VCaP (cell line): ENCODE data around the gene CD164L2.
A peak's percentile ranks its signal among the peaks of the same experiment; 100 is the strongest.

Experiments used
- H3K27ac ChIP-seq: fragments of 450-650 bp; 2 replicates; pipeline ENCODE4 v1.5.1; 2017
- TF ChIP-seq, protein P1 (sequence below): fragments of 450-650 bp; conservative IDR thresholded peaks from 2 replicates; pipeline ENCODE4 v1.5.1; 2017; ENCODE audit warnings: mild to moderate bottlenecking, moderate library complexity

Gene CD164L2

DNA sequence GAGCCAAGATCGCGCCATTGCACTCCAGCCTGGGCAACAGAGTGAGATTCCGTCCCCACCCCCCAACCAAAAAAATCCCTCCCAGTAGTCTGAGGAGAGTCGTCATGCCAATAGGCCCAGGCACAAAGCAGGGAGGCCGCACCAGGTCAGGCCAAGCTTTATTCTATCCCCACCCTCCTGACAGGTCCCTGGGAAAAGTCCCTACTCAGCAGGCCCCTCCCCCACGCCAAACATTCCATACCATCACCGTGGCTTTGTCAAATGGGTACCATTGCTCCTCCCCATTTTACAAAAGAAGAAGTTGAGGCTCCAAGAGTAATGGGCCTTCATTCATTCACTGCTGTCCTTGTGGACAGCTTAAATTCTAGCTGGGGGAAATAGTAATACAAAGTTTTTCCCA is 14.6 kb upstream of the CD164L2 start:
- TF ChIP-seq, protein P1, sequence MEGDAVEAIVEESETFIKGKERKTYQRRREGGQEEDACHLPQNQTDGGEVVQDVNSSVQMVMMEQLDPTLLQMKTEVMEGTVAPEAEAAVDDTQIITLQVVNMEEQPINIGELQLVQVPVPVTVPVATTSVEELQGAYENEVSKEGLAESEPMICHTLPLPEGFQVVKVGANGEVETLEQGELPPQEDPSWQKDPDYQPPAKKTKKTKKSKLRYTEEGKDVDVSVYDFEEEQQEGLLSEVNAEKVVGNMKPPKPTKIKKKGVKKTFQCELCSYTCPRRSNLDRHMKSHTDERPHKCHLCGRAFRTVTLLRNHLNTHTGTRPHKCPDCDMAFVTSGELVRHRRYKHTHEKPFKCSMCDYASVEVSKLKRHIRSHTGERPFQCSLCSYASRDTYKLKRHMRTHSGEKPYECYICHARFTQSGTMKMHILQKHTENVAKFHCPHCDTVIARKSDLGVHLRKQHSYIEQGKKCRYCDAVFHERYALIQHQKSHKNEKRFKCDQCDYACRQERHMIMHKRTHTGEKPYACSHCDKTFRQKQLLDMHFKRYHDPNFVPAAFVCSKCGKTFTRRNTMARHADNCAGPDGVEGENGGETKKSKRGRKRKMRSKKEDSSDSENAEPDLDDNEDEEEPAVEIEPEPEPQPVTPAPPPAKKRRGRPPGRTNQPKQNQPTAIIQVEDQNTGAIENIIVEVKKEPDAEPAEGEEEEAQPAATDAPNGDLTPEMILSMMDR, result no peak
- H3K27ac ChIP-seq, result no peak overlapping the region

DNA sequence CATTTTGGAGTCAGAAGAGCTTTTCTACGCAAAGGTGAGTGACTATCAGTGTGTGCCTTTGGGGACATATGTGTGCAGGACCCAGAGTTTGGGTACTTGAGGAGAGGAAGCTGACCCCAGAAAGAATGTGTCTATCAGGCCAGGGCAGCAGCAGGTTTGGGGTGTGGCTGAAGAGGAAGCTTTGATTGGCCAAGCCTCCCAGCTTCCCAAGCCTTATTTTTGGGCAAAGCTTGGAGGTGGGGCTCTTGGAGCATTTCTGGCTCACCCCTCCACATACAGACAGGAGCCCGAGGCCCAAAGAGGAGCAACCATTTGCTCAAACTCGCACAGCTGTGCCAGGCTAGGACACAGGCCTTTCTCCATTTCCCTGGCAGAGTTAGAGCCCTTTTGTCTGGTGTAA is 14.0 kb upstream of the CD164L2 start:
- TF ChIP-seq, protein P1, result no peak
- H3K27ac ChIP-seq, result no peak overlapping the region

DNA sequence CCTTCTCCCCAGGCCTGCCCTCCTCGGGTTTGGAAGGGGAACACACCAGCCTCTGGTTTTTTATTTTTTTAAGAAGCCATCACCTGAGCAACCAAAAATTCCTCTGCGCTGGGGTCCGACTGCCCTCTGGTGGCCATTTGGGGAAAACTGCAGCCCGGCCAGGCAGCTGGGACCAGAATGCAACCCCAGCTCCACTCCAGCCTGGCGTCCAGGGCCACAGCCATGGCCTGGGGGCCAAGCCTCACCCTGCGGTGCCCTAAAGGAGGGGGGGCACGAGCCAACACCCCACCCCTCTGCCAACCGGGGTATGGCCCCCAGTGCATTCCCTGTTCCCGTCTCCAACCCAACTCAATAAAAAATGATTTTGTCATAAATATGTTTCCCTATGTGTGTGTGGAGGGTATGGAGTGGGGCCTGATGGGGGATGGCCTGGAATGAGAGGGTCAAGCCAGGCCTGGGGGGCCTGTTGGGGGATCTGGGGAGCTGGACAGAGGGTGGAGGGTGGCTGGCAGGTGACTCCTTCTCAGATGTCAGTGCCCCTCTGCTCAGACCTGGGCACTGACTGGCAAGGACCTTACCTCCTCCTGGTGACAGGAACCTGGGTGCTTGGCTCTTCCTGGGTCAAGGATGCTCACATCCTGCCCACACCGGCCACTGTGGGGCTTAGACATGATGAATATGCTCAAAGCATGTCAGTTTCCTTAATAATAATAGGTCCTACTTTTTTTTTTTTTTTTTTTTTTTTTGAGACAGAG is 12.5 kb upstream of the CD164L2 start:
- H3K27ac ChIP-seq, result 0 out of 2 replicates have a peak overlapping the region, but pooled peaks have one; percentile 3
- TF ChIP-seq, protein P1, result peak; percentile 98

DNA sequence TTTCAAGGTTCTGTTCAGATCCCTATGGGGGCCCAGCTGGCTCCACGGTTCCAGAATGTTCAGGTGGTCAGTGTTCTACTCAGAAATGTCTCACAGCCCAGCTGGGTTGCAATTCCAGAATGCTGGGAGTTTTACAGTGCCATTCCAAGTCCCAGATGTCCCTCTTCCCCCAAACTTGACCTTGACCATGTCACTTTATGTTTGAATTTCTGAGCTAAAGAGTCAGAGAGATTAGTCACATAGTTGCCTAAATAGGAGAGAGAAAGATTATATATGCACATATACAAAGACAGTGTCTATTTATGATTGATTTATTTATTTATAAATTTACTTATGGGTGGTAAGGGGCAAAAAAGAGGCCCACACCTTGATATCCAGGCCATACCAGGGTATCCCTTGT is 11.8 kb upstream of the CD164L2 start:
- 0 out of 2 replicates have a peak overlapping the region, but pooled peaks have one; percentile 3 for H3K27ac ChIP-seq
- TF ChIP-seq, protein P1, result no peak

DNA sequence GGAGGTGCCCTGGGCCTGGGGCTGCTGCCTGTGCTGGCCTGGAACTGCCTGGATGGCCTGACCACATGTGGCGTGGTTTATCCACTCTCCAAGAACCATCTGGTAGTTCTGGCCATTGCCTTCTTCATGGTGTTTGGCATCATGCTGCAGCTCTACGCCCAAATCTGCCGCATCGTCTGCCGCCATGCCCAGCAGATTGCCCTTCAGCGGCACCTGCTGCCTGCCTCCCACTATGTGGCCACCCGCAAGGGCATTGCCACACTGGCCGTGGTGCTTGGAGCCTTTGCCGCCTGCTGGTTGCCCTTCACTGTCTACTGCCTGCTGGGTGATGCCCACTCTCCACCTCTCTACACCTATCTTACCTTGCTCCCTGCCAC is 11.1 kb upstream of the CD164L2 start:
- H3K27ac ChIP-seq, result no peak overlapping the region
- TF ChIP-seq, protein P1, result no peak

DNA sequence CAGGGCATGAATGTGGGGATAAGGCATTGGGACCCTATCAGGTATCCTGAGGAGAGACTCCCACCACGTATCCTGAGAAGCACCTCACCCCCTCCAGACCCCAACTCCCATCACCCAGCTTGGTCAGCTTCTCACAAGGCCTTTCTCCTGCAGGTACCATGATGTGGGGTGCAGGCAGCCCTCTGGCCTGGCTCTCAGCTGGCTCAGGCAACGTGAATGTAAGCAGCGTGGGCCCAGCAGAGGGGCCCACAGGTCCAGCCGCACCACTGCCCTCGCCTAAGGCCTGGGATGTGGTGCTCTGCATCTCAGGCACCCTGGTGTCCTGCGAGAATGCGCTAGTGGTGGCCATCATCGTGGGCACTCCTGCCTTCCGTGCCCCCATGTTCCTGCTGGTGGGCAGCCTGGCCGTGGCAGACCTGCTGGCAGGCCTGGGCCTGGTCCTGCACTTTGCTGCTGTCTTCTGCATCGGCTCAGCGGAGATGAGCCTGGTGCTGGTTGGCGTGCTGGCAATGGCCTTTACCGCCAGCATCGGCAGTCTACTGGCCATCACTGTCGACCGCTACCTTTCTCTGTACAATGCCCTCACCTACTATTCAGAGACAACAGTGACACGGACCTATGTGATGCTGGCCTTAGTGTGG is 10.6 kb upstream of the CD164L2 start:
- no peak overlapping the region for H3K27ac ChIP-seq

More for the DNA sequence above, 10.6 kb upstream of the CD164L2 start:
- TF ChIP-seq, protein P1, result no peak
